Neural crest cell (in vitro differentiated cells): ENCODE results near the gene NSD1. TPM values are rescaled to one million over a fixed set of nuclear protein-coding genes. Genes with fewer than 3 reads are reported as not detected.

Experiments used
- DNase-seq: peaks from one replicate; pipeline ENCODE4 v3.0.0; 2021; ENCODE audit warnings: low read depth, mixed read lengths, low spot score
- H3K27ac Mint-ChIP-seq: one replicate; pipeline ENCODE4 v1.8.0; 2021; ENCODE audit warnings: mild to moderate bottlenecking, mixed read lengths; ENCODE audit not compliant: unreplicated experiment
- H3K27me3 Mint-ChIP-seq: 2 replicates; pipeline ENCODE4 v1.8.0; 2021; ENCODE audit warnings: low read depth, mild to moderate bottlenecking, mixed read lengths
- H3K36me3 Mint-ChIP-seq: 2 replicates; pipeline ENCODE4 v1.8.0; 2021; ENCODE audit warnings: low read depth, mild to moderate bottlenecking, mixed read lengths
- H3K4me1 Mint-ChIP-seq: 2 replicates; pipeline ENCODE4 v1.8.0; 2021; ENCODE audit warnings: mixed read lengths
- H3K4me3 Mint-ChIP-seq: one replicate; pipeline ENCODE4 v1.8.0; 2021; ENCODE audit warnings: mild to moderate bottlenecking, mixed read lengths
- H3K9me3 Mint-ChIP-seq: 2 replicates; pipeline ENCODE4 v1.8.0; 2021; ENCODE audit warnings: mixed read lengths
- total RNA-seq: library from RNA; stranded (reverse); gene quantifications from 2 replicates; pipeline ENCODE4 v1.2.1, GENCODE V29; 2021
- TF ChIP-seq, protein P1 (sequence below): fragments of 200-600 bp; sonication (generic); conservative IDR thresholded peaks from 2 replicates; pipeline ENCODE4 v1.5.0; 2021; ENCODE audit warnings: antibody characterized with exemption, mild to moderate bottlenecking

Gene NSD1
- total RNA-seq, 1 donor from 2014 or later = 122 TPM

DNA sequence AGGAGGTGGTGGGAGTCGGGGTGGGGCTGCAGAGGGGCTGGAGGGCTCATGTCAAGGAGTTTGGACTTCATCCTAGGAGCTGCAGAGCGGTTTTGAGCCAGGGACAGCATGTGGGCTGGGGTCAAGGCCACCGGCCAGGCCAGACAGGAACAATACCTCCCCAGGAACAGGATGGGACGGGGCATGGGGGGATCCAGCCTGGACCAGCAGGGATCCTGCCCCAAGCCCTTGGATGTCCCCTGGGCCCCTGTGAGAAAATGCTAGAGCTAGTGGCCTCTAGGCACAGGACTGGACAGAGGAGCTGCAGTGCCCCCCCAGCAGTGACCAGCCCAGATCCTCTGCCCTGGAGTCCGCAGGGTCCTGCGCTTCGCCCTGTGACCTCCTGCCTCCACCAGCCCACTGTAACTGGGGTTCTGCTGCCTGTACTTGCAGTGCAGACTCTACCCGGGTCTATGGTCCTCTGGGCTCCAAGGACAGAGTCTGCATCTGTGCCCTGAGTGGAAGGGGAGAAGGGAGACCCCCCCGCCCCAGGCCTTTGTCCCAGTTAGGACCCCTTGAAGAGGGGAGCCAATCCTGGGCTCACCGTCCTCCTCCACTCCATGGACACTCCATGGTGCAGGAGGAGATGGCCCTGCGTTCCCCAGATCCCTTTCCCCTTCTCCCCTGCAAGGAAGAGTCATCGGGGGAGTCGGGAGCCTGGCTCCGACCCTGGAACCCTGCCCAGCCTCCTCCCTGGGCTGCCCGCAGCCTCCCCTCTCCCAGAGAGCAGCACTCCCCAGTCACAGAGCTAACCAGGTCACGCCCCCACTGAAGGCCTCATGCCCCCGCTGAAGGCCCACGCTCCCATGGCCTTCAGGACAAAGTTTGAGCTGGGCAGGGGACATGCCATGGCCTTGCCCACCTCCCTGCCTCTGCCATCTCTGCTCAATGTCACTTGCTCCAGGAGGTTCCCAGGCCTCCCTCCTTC is 181.1 kb downstream of the NSD1 start:
- TF ChIP-seq, protein P1, sequence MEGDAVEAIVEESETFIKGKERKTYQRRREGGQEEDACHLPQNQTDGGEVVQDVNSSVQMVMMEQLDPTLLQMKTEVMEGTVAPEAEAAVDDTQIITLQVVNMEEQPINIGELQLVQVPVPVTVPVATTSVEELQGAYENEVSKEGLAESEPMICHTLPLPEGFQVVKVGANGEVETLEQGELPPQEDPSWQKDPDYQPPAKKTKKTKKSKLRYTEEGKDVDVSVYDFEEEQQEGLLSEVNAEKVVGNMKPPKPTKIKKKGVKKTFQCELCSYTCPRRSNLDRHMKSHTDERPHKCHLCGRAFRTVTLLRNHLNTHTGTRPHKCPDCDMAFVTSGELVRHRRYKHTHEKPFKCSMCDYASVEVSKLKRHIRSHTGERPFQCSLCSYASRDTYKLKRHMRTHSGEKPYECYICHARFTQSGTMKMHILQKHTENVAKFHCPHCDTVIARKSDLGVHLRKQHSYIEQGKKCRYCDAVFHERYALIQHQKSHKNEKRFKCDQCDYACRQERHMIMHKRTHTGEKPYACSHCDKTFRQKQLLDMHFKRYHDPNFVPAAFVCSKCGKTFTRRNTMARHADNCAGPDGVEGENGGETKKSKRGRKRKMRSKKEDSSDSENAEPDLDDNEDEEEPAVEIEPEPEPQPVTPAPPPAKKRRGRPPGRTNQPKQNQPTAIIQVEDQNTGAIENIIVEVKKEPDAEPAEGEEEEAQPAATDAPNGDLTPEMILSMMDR = no peak
- H3K4me3 Mint-ChIP-seq = peak overlapping the region; percentile 15
- peaks cover 1% of the 10 kb centered on the region for H3K9me3 Mint-ChIP-seq
- peaks cover 27% of the 10 kb centered on the region for H3K4me1 Mint-ChIP-seq
- no peak for DNase-seq
- peaks cover 9% of the 10 kb centered on the region for H3K36me3 Mint-ChIP-seq
- H3K27me3 Mint-ChIP-seq = peaks cover 2% of the 10 kb centered on the region
- H3K27ac Mint-ChIP-seq = no peak overlapping the region

DNA sequence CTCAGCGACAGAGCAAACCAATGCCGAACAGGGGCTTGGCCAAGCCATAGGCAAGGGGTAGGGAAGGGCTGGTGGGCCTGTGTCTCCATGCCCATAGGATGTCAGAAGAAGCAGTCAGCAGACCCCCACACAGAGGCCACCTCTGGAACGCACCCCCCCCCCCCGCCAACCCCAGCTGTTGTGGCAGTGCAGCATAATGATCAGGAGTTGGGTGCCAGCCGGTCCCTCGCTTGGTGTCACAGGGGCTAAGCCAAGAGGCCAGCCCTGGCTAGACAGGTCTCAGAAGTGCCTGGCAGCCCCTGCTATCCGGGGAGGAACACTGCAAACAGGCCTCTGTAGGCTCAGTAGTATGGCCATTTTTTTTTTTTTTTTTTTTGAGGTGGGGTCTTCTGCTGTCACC is 181.8 kb downstream of the NSD1 start:
- Mint-ChIP-seq H3K27me3 (no peaks in the 10 kb centered on the region), H3K4me1 (peaks cover 22% of the 10 kb centered on the region), H3K4me3 (no peak overlapping the region), H3K36me3 (peaks cover 12% of the 10 kb centered on the region), H3K9me3 (peaks cover 3% of the 10 kb centered on the region), H3K27ac (no peak overlapping the region)
- TF ChIP-seq, protein P1 = no peak
- no peak for DNase-seq

DNA sequence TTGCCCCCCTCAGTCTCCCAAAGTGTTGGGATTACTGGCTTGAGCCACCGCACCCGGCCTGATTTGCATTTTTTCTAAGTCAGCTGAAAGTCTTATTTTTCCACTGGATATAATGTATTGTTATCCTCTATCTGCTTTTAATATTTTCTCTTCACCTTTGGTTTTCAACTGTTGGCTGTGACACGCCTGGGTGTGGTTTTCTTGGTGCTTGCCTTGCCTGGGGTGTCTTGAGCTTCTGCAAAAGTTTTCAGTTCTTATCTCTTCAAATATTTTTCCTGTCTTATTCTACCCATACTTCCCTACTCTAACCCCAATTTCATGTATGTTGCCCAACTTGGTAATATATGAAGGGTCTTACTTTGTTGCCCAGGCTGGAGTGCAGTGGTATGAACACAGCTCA is 182.4 kb downstream of the NSD1 start:
- Mint-ChIP-seq H3K27ac (no peak overlapping the region), H3K9me3 (peaks cover 3% of the 10 kb centered on the region), H3K36me3 (peaks cover 12% of the 10 kb centered on the region), H3K4me1 (peaks cover 17% of the 10 kb centered on the region), H3K27me3 (no peaks in the 10 kb centered on the region), H3K4me3 (peak overlapping the region; percentile 5)
- no peak for DNase-seq
- TF ChIP-seq, protein P1 = no peak

DNA sequence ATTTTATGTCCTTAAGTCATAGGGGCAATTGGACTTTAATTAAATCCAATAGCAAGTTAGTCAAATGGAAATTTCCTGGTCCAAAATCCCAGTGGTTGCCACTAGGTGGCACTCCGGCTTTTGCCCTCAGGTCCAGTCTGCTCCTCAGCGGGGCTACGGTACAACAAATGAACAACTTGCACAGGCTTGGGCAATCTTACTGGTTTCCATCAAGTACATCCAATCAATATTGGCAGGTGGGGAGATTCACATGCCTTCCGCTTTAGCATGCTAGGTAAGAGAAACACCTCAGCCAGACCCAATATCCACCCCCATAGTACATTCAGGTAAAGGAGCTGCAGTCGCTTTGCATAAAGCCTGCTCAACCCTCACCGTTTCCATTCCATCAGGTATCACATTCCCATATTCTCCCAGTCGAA is 184.4 kb downstream of the NSD1 start:
- no peak overlapping the region for H3K27ac Mint-ChIP-seq
- peaks cover 3% of the 10 kb centered on the region for H3K9me3 Mint-ChIP-seq
- TF ChIP-seq, protein P1 = peak; percentile 94
- peak; percentile 65 for DNase-seq
- peak overlapping the region; percentile 8 for H3K4me3 Mint-ChIP-seq
- H3K27me3 Mint-ChIP-seq = no peaks in the 10 kb centered on the region
- peaks cover 10% of the 10 kb centered on the region for H3K4me1 Mint-ChIP-seq
- peaks cover 15% of the 10 kb centered on the region for H3K36me3 Mint-ChIP-seq

DNA sequence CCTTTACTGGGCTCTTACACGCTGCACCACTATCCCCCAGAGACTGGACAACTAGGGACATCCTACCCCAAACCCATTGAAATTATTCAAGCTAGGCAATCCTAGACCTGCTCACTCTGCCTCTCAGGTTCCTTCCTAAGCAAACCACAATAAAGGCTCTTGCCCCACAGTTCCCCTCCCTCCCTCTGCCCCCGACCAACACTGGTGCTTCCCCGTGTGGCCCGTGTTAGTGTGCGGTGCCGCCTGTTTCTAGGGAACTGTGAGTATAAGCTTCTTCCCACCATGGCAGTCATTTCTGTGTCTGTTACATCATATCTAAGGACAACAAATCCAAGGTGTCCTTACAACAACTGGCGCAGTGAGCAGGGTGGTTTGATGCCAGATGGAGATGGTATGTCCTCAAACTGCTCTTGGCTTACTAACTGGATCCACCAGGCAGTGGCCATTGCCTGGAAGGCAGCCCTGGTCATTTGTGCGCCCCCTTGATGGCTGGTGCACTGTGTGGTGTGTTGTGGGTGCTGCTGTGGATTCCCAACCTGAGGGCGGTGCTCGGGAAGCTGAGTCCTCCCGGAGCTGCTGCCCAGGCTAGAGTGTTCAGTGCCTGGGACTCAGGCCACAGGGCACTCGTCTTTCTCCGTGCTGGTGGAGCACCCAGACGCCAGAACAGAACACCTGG is 186.5 kb downstream of the NSD1 start:
- no peak for DNase-seq
- Mint-ChIP-seq H3K27me3 (no peaks in the 10 kb centered on the region), H3K36me3 (peaks cover 17% of the 10 kb centered on the region), H3K27ac (no peak overlapping the region), H3K4me3 (no peak overlapping the region), H3K9me3 (peaks cover 3% of the 10 kb centered on the region), H3K4me1 (peaks cover 4% of the 10 kb centered on the region)
- TF ChIP-seq, protein P1 = no peak
